IMR-90 (cell line): ENCODE data around the gene SMARCD2. TPM values are rescaled to one million over a fixed set of nuclear protein-coding genes. Genes with fewer than 3 reads are reported as not detected.

Source experiments
- ATAC-seq: fragments of 200-7000 bp; cut with Tn5 transposase; 2 replicates; pipeline ENCODE4 v1.9.1; 2020; ENCODE audit warnings: low read depth, mild to moderate bottlenecking, moderate library complexity
- BruUV-seq: library from RNA; stranded (reverse); fragments of 400-500 nt; replicated peaks from 2 replicates; lab custom pipeline; 2021; lab: Mats Ljungman, UMichigan
- CTCF ChIA-PET: fragments of 300-600 bp; formaldehyde crosslinking; extraction: SDS; loops from one replicate; lab custom pipeline; 2021; ENCODE audit warnings: antibody characterized with exemption; lab: Yijun Ruan, JAX
- POLR2A ChIA-PET: fragments of 300-600 bp; sonication (Branson Sonifier 250); formaldehyde crosslinking; loops from one replicate; lab custom pipeline; 2022; ENCODE audit warnings: antibody characterized with exemption; ENCODE audit not compliant: unreplicated experiment; lab: Charles Lee
- DNase-seq: peaks from one replicate; pipeline ENCODE4 v3.0.0; 2013
- H2AFZ ChIP-seq: replicated peaks from 2 replicates; pipeline ENCODE3; 2013; ENCODE audit warnings: low read length, mild to moderate bottlenecking; ENCODE audit not compliant: poor library complexity
- H2AK5ac ChIP-seq: 2 replicates; pipeline ENCODE4 v1.6.1; 2013; ENCODE audit warnings: low read depth, low read length, inconsistent platforms
- H2AK9ac ChIP-seq: replicated peaks from 2 replicates; pipeline ENCODE3; 2013; ENCODE audit warnings: mild to moderate bottlenecking, low read depth, low read length, moderate library complexity; ENCODE audit not compliant: poor library complexity
- H2BK120ac ChIP-seq: 2 replicates; pipeline ENCODE4 v1.6.1; 2013; ENCODE audit warnings: low read depth, low read length, inconsistent platforms
- H2BK15ac ChIP-seq: 3 replicates; pipeline ENCODE4 v1.6.1; 2013; ENCODE audit warnings: low read depth, low read length, inconsistent platforms
- H2BK20ac ChIP-seq: 2 replicates; pipeline ENCODE4 v1.6.1; 2013; ENCODE audit warnings: low read depth, mild to moderate bottlenecking, inconsistent platforms, low read length, moderate library complexity
- H2BK5ac ChIP-seq: 2 replicates; pipeline ENCODE4 v1.6.1; 2013; ENCODE audit warnings: mild to moderate bottlenecking, low read depth, low read length, inconsistent platforms; ENCODE audit not compliant: poor library complexity, severe bottlenecking
- H3K14ac ChIP-seq: replicated peaks from 2 replicates; pipeline ENCODE4 v1.6.1; 2013; ENCODE audit warnings: low read depth, low read length, inconsistent platforms
- H3K18ac ChIP-seq: 2 replicates; pipeline ENCODE4 v1.6.1; 2013; ENCODE audit warnings: low read depth, low read length, control low read depth
- H3K23ac ChIP-seq: 2 replicates; pipeline ENCODE4 v1.6.1; 2013; ENCODE audit warnings: low read depth, low read length, inconsistent platforms
- H3K27ac ChIP-seq: 2 replicates; pipeline ENCODE4 v1.5.1; 2013; ENCODE audit warnings: mild to moderate bottlenecking, control low read depth, low read length; ENCODE audit not compliant: insufficient read depth
- H3K27me3 ChIP-seq: 2 replicates; pipeline ENCODE4 v1.6.1; 2013; ENCODE audit warnings: low read length; ENCODE audit not compliant: control insufficient read depth, insufficient read depth
- H3K36me3 ChIP-seq: 2 replicates; pipeline ENCODE4 v1.6.1; 2013; ENCODE audit warnings: low read length, mixed read lengths; ENCODE audit not compliant: control insufficient read depth, insufficient read depth
- H3K4ac ChIP-seq: 2 replicates; pipeline ENCODE4 v1.6.1; 2013; ENCODE audit warnings: low read depth, low read length, inconsistent platforms
- H3K4me1 ChIP-seq: 2 replicates; pipeline ENCODE4 v1.6.1; 2013; ENCODE audit warnings: low read length, mixed read lengths; ENCODE audit not compliant: control insufficient read depth, insufficient read depth
- H3K4me2 ChIP-seq: 2 replicates; pipeline ENCODE4 v1.6.1; 2013; ENCODE audit warnings: low read depth, mild to moderate bottlenecking, control low read depth, low read length, moderate library complexity
- H3K4me3 ChIP-seq: 2 replicates; pipeline ENCODE4 v1.5.1; 2013; ENCODE audit warnings: low read depth, mild to moderate bottlenecking, control low read depth, low read length, moderate library complexity; ENCODE audit not compliant: insufficient read depth
- H3K56ac ChIP-seq: 2 replicates; pipeline ENCODE4 v1.6.1; 2013; ENCODE audit warnings: low read length, inconsistent platforms; ENCODE audit not compliant: insufficient read depth; ENCODE audit errors: extremely low read depth
- H3K79me1 ChIP-seq, 2 experiments: 2 replicates each; pipeline ENCODE4 v1.6.1; 2013; ENCODE audit warnings: low read length in 2 of 2, inconsistent platforms in 1 of 2, low read depth in 1 of 2
- H3K9ac ChIP-seq: 2 replicates; pipeline ENCODE4 v1.6.1; 2013; ENCODE audit warnings: low read depth, low read length, control low read depth
- H3K9me1 ChIP-seq: 2 replicates; pipeline ENCODE4 v1.6.1; 2013; ENCODE audit warnings: low read length, inconsistent platforms; ENCODE audit not compliant: insufficient read depth
- H3K9me3 ChIP-seq: 2 replicates; pipeline ENCODE4 v1.6.1; 2013; ENCODE audit warnings: low read length; ENCODE audit not compliant: control insufficient read depth, insufficient read depth
- H4K20me1 ChIP-seq: 2 replicates; pipeline ENCODE4 v1.6.1; 2013; ENCODE audit warnings: low read length, inconsistent platforms; ENCODE audit not compliant: insufficient read depth
- H4K5ac ChIP-seq: 2 replicates; pipeline ENCODE4 v1.6.1; 2013; ENCODE audit warnings: mild to moderate bottlenecking, low read depth, low read length, control low read depth
- H4K8ac ChIP-seq, 2 experiments: 2 replicates each; pipeline ENCODE4 v1.6.1; 2013; ENCODE audit warnings: low read depth in 2 of 2, low read length in 2 of 2, control low read depth in 1 of 2, inconsistent platforms in 1 of 2
- H4K91ac ChIP-seq: 2 replicates; pipeline ENCODE4 v1.6.1; 2013; ENCODE audit warnings: low read depth, low read length, inconsistent platforms; ENCODE audit not compliant: insufficient read depth
- CEBPB ChIP-seq: IDR thresholded peaks from 2 replicates; pipeline ENCODE4 v1.6.1; 2012; ENCODE audit warnings: low read depth, low read length, improper control_type of control experiment
- CHD1 ChIP-seq: IDR thresholded peaks from 2 replicates; pipeline ENCODE4 v1.6.1; 2012; ENCODE audit warnings: low read depth, low read length, improper control_type of control experiment
- CTCF ChIP-seq: conservative IDR thresholded peaks from 2 replicates; pipeline ENCODE4 v1.5.1; 2012; ENCODE audit warnings: mild to moderate bottlenecking, low read depth, low read length, improper control_type of control experiment
- ELK1 ChIP-seq: fragments of 150-350 bp; IDR thresholded peaks from 2 replicates; pipeline ENCODE4 v1.6.1; 2016; ENCODE audit warnings: low read depth, mild to moderate bottlenecking, low read length, moderate library complexity, borderline replicate concordance
- FOS ChIP-seq: fragments of 150-350 bp; IDR thresholded peaks from 2 replicates; pipeline ENCODE4 v1.6.1; 2016; ENCODE audit warnings: low read depth, low read length
- MAFK ChIP-seq: IDR thresholded peaks from 2 replicates; pipeline ENCODE4 v1.6.1; 2012; ENCODE audit warnings: low read depth, low read length, improper control_type of control experiment
- MAZ ChIP-seq: IDR thresholded peaks from 2 replicates; pipeline ENCODE4 v1.6.1; 2012; ENCODE audit warnings: low read depth, mild to moderate bottlenecking, low read length, improper control_type of control experiment, moderate library complexity, borderline replicate concordance
- MXI1 ChIP-seq: IDR thresholded peaks from 2 replicates; pipeline ENCODE4 v1.6.1; 2012; ENCODE audit warnings: low read depth, mild to moderate bottlenecking, low read length, moderate library complexity, borderline replicate concordance
- POLR2A ChIP-seq: IDR thresholded peaks from 2 replicates; pipeline ENCODE4 v1.6.1; 2012; ENCODE audit warnings: mild to moderate bottlenecking, low read depth, low read length
- RAD21 ChIP-seq: IDR thresholded peaks from 2 replicates; pipeline ENCODE4 v1.6.1; 2012; ENCODE audit warnings: low read length, improper control_type of control experiment
- WGBS, 2 experiments: methylation state at CpG; one replicate each; pipeline versions ENCODE4 v1.1.5 to v1.1.7; 2013; ENCODE audit warnings: missing lambda C conversion rate in 2 of 2; ENCODE audit not compliant: insufficient read length in 1 of 2; ENCODE audit errors: extremely low coverage in 2 of 2; 5-methylcytosine and 5-hydroxymethylcytosine counted together
- dilution Hi-C: fragments of 300-500 bp; cut with HindIII; formaldehyde crosslinking; loops from one replicate; pipeline ENCODE4 v1.14.3; 2018; ENCODE audit warnings: low sequenced_read_pairs; ENCODE audit not compliant: unreplicated experiment
- in situ Hi-C: fragments of 300-500 bp; cut with MboI; formaldehyde crosslinking; loops from 3 replicates; pipeline ENCODE4 v1.14.3; 2019; ENCODE audit warnings: low sequenced_read_pairs, inconsistent platforms, mixed read lengths
- intact Hi-C: fragments of 100-400 bp; cut with micrococcal nuclease; formaldehyde crosslinking; loops from 2 replicates; pipeline ENCODE4 v1.10.0; 2022
- polyA plus RNA-seq, 3 experiments: library from polyadenylated mRNA; depleted of rRNA; stranded (reverse); fragments of >200 nt; gene quantifications; 2 replicates each; pipeline ENCODE4 v1.2.3, GENCODE V29; 2012; ENCODE audit warnings: low replicate concordance in 1 of 3
- total RNA-seq: library from RNA; depleted of rRNA; stranded (reverse); fragments of >200 nt; gene quantifications from 2 replicates; pipeline ENCODE4 v1.2.3, GENCODE V29; 2012

Gene SMARCD2
- total and polyA plus RNA-seq, 2 of the 4 experiments (the other 2 are of a cell fraction): 56.9 to 91.2 TPM

GRCh38 chr17:63853260-63853659 lies 10.8 kb upstream of the SMARCD2 start:
- no peak overlapping the region for H3K4ac ChIP-seq
- H3K4me1 ChIP-seq: no peaks in the 10 kb centered on the region
- H2BK15ac ChIP-seq: no peak overlapping the region
- H2AFZ ChIP-seq: no peak overlapping the region
- ATAC-seq (no peak), DNase-seq (no peak)
- no peaks in the 10 kb centered on the region for H3K79me1 ChIP-seq
- no peak overlapping the region for H3K9ac ChIP-seq
- dilution Hi-C loops: no loop called here
- TF ChIP-seq CHD1 (no peak), CEBPB (no peak), MAFK (no peak), FOS (no peak), MAZ (no peak), CTCF (no peak), POLR2A (no peak), MXI1 (no peak), ELK1 (no peak), RAD21 (no peak)
- no TSS peak for BruUV-seq
- no peak overlapping the region for H2AK9ac ChIP-seq
- peaks cover 21% of the 10 kb centered on the region for H3K27me3 ChIP-seq
- CTCF ChIA-PET: no interaction called here
- H2AK5ac ChIP-seq: no peak overlapping the region
- H3K27ac ChIP-seq: no peak overlapping the region
- H4K8ac ChIP-seq: no peak overlapping the region
- 0 out of 2 replicates have a peak, but pooled peaks cover 1% of the 10 kb centered on the region for H3K9me3 ChIP-seq
- H2BK120ac ChIP-seq: no peak overlapping the region
- H3K4me2 ChIP-seq: no peak overlapping the region
- H3K14ac ChIP-seq: no peak overlapping the region
- in situ Hi-C loops: no loop called here
- POLR2A ChIA-PET: no interaction called here
- H4K91ac ChIP-seq: no peak overlapping the region
- no peaks in the 10 kb centered on the region for H3K9me1 ChIP-seq
- no peak overlapping the region for H3K56ac ChIP-seq
- WGBS, 2 experiments: no CpG with 5 or more reads among the region's 2 CpGs
- H3K23ac ChIP-seq: no peak overlapping the region
- no peak overlapping the region for H3K4me3 ChIP-seq
- no peaks in the 10 kb centered on the region for H4K20me1 ChIP-seq
- H3K18ac ChIP-seq: no peak overlapping the region
- no peak overlapping the region for H2BK20ac ChIP-seq
- H3K36me3 ChIP-seq: no peaks in the 10 kb centered on the region
- intact Hi-C loops: no loop called here
- no peak overlapping the region for H4K5ac ChIP-seq
- H2BK5ac ChIP-seq: no peak overlapping the region
